ENCODE measurements around the gene OTOG.
A peak's percentile ranks its signal among the peaks of the same experiment; 100 is the strongest.

OTOG gene

DNA sequence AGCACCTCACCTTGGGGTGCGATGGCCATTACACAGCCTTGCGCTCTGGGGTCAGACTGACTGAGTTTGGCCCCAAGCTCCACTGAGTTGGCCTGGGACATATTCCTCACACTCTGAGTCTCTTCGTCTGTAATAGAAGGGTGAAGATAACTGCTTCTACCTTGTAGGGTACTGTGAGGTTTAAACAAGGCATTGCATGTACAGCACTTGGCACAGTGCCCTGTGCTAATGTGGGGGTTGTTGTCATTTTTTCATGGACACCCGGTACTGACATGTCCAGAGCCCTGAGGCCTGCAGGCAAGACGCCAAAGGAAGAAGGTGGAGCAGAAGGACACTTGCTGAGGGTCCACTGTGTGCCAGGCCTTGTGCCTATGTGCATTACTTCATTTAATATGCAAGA is 50.7 kb downstream of the OTOG start:
- Mint-ChIP-seq H3K27ac (no peak overlapping the region), H3K9me3 (peaks cover 26% of the 10 kb centered on the region), H3K4me3 (no peak overlapping the region), H3K4me1 (peaks cover 33% of the 10 kb centered on the region), H3K36me3 (ENCODE audit: low read depth) (peaks cover 29% of the 10 kb centered on the region), H3K27me3 (ENCODE audit: low read depth, poor library complexity) (peaks cover 61% of the 10 kb centered on the region)
- TF ChIP-seq, protein P1, sequence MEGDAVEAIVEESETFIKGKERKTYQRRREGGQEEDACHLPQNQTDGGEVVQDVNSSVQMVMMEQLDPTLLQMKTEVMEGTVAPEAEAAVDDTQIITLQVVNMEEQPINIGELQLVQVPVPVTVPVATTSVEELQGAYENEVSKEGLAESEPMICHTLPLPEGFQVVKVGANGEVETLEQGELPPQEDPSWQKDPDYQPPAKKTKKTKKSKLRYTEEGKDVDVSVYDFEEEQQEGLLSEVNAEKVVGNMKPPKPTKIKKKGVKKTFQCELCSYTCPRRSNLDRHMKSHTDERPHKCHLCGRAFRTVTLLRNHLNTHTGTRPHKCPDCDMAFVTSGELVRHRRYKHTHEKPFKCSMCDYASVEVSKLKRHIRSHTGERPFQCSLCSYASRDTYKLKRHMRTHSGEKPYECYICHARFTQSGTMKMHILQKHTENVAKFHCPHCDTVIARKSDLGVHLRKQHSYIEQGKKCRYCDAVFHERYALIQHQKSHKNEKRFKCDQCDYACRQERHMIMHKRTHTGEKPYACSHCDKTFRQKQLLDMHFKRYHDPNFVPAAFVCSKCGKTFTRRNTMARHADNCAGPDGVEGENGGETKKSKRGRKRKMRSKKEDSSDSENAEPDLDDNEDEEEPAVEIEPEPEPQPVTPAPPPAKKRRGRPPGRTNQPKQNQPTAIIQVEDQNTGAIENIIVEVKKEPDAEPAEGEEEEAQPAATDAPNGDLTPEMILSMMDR (IDR thresholded peaks at IDR 0.05), result no peak
- no peak for DNase-seq

DNA sequence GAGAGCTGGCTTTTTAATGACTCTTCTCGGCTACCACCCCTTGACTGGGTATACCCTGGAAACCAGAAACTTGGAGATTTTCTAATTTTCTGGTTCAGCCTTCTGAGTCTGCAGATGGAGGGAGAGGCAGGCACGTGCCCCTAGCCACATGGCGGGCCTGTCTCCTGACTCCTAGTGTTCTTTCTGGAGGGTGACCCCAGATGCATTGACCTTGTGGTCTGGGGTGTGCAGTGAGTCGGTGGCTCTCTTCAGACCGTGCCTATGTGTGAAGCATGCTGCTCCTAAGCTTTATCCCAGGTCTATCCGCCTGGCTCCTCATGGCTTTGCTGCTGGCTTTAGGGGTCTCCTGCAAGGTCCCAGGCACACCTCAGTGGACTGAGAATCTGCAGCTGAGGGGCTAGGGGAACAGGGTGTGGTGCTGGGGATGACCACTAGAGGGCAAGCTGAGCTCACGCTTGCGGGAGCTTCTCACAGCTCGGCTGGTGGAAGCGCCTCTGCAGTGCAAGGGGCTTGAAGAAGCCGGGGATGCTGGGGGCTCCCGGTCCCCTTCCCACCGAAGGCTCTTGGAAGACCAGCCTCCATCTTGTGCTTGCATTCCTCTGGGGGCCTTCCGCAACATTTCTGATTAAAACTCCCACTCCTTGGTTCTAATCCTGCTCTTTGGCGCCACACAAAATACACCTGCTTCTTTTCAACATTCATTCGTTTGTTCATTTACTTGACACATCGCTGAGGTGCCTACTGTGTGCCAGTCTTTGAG is 51.8 kb downstream of the OTOG start:
- H3K36me3 Mint-ChIP-seq (ENCODE audit: low read depth), result peaks cover 18% of the 10 kb centered on the region
- TF ChIP-seq, protein P1 (IDR thresholded peaks at IDR 0.05), result peak; percentile 97
- peaks cover 37% of the 10 kb centered on the region for H3K4me1 Mint-ChIP-seq
- peaks cover 18% of the 10 kb centered on the region for H3K9me3 Mint-ChIP-seq
- peak; percentile 94 for DNase-seq
- H3K27me3 Mint-ChIP-seq (ENCODE audit: low read depth, poor library complexity), result peaks cover 55% of the 10 kb centered on the region
- no peak overlapping the region for H3K27ac Mint-ChIP-seq
- H3K4me3 Mint-ChIP-seq, result no peak overlapping the region

DNA sequence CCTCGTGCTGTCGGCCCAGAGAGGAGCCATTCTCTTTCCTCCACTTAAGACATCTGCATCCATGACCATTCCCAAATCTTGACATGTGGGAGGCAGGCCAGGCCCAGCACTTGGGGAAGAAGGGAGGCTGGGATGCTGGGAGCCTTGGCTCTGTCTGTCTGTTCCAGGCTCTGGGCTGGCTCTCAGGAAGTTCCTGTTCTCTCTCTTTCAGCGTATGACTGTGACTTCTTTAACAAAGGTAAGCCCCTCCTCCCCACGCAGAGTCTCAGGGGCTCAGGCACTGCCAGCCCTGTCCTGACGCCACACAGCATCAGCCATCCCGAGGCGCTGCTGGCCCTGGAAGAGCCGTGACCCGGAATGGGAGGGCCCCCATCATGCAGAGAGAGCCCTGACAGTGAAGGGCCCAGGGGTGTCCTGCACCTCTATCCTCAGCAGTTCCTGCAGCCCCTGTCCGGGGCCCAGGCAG is 52.4 kb downstream of the OTOG start:
- TF ChIP-seq, protein P1 (IDR thresholded peaks at IDR 0.05), result no peak
- Mint-ChIP-seq H3K4me3 (no peak overlapping the region), H3K4me1 (peaks cover 37% of the 10 kb centered on the region), H3K27ac (no peak overlapping the region), H3K9me3 (peaks cover 12% of the 10 kb centered on the region), H3K27me3 (ENCODE audit: low read depth, poor library complexity) (peaks cover 49% of the 10 kb centered on the region), H3K36me3 (ENCODE audit: low read depth) (peaks cover 12% of the 10 kb centered on the region)
- no peak for DNase-seq

DNA sequence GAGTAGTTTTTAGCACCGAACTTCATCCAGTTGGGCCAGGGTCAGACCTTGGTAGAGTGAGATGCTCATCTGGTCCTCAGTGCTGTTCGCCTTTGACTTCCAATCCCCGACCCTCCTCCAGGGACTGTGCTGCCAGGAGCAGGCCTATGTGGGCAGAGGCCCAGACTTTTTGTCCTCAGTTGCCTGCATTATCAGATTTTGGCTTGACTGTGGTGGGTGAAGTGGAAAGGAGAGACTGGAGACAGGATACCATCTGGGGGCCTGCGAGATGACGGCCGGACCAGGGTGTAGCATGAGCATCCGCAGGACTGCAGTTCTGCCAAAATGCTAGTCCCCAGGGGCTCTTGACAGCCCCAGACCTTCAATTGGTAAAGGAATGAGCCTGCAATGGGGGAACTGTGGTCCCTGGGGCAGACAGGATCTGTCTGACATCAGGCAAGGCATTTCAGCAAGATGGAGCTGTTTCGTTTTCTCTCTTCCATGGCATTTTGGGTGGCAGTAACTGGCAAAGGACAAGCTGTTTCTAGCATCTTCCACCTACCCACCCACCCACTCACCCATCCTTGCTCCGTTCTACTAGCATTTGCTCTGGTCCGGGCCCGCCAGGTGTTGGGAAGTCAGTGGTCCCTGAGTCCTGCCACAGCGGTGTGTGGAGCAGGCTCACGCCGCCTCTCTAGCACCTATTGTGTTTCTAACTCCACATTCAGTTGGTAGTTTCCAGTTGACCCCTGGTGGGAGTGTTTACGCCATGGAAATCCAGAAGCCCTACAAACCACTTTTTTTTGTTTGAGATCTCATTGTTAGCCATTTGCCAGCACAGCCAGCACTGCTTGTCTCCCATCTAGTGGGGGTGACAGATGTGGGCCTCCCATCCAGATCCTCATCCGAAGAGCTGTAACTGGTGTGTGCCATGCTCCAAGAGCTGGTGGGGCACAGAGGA is 53.5 kb downstream of the OTOG start:
- H3K27ac Mint-ChIP-seq, result peak overlapping the region; percentile 67
- TF ChIP-seq, protein P1 (IDR thresholded peaks at IDR 0.05), result no peak
- peaks cover 1% of the 10 kb centered on the region for H3K36me3 Mint-ChIP-seq (ENCODE audit: low read depth)
- peak overlapping the region; percentile 63 for H3K4me3 Mint-ChIP-seq
- peaks cover under 1% of the 10 kb centered on the region for H3K9me3 Mint-ChIP-seq
- H3K4me1 Mint-ChIP-seq, result peaks cover 37% of the 10 kb centered on the region
- H3K27me3 Mint-ChIP-seq (ENCODE audit: low read depth, poor library complexity), result peaks cover 50% of the 10 kb centered on the region
- DNase-seq, result no peak

DNA sequence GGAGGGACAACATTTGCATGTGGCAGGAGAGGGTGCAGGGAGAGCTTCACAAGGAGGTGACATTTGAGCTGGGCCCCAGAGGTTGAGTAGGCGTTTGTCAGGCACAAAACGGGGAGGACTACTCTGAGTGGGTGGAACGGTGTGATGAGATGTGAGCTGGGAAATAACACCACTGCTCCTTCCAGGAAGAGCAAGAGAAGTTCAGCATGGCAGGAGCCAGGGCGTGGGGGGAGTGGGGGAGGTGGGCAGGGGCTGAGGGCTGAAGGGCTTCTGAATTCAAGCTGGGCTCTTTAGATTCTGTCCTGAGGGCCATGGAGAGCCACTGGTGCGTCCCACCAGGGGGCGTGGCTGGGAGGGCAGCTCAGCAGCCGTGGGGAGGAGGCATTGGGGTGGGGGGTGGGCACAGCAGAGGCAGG is 54.2 kb downstream of the OTOG start:
- Mint-ChIP-seq H3K4me3 (peak overlapping the region; percentile 63), H3K36me3 (ENCODE audit: low read depth) (no peaks in the 10 kb centered on the region)
- peak; percentile 60 for DNase-seq

More for the DNA sequence above, 54.2 kb downstream of the OTOG start:
- peak overlapping the region; percentile 67 for H3K27ac Mint-ChIP-seq
- H3K4me1 Mint-ChIP-seq, result peaks cover 41% of the 10 kb centered on the region
- H3K9me3 Mint-ChIP-seq, result no peaks in the 10 kb centered on the region
- TF ChIP-seq, protein P1 (IDR thresholded peaks at IDR 0.05), result no peak
- peaks cover 48% of the 10 kb centered on the region for H3K27me3 Mint-ChIP-seq (ENCODE audit: low read depth, poor library complexity)

Measured in nephron progenitor cell (in vitro differentiated cells).